Stimulated activated CD4-positive, alpha-beta T cell treated with anti-CD3 and anti-CD28 coated beads, Interleukin-1b, Interleukin-23, amount 100 ng/mL, for 48 hours (primary cell): ENCODE data around the gene NUDT4B.
"Not testable (repeated sequence)": the region's sequence is repeated elsewhere in the genome, so short reads cannot be mapped to it uniquely, and the experiment has no call there.

ENCODE experiments used
- DNase-seq: peaks from one replicate; pipeline ENCODE4 v3.0.0-alpha.2; 2020

NUDT4B gene

GRCh38 chr1:148738667-148739066 lies 9.9 kb upstream of the NUDT4B start:
- DNase-seq, result not testable (repeated sequence)

DNA sequence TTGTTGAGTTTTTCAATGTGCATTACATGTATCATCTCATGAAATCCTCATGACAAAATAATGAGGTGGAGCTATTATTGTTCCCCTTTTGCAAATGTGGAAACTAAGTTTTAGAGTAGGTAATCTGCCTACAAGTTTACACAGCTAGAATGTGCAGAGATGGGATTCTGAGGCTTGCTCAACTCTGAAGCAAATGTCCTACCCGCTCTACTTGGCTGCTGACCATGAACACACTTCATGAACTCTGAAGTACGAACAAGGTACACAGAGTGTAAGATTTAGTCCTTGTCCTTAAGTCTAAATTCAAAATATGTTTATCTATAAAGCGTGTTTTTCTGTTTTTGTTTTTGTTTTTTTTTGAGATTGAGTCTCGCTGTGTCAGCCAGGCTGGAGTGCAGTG lies 5.4 kb upstream of the NUDT4B start:
- DNase-seq, result not testable (repeated sequence)

DNA sequence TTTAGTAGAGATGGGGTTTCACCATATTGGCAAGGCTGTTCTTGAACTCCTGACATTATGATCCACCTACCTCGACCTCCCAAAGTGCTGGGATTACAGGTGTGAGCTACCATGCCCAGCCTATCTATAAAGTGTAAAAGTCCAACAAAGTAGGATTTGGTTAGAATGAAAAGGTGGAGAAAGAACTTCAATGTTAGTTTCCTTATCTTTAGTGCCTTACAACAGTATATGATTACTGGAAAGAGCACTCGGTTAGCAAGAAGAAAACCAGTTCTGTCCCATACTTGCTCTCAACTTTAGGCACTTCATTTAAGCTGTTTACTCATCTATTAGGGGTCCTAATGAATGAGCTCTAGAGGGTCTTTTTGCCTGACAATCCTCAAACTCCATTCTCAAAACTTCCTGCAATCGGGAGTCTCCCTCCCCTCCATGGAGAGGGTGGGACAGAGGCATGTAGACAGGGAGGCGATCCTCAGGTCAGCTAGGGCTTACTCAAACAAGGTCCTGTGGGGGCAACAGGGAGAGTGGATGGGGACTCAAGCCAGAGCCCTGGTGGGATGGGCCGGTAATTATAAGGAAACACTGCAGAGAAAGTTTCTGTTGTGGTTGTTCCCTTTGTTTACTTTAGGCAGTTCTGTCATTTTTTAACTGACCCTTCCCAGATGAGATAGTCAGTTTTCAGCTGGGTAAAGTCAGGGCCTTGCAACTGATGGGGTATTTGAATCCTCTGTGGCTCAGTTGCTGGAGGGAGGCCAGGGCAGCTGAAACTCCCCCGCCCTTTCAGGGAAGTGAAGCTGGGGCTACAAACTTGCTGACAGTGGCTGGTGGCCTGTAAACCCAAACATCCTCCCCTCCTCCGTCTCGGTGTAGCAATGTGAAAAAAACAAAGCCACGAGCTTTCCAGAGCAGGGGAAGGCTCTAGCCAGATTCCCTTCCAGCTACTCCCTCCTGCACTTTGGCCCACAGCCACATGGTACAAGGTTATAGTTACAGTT lies 4.6 kb upstream of the NUDT4B start:
- not testable (repeated sequence) for DNase-seq

- not testable (repeated sequence) for DNase-seq
Observed at GRCh38 chr1:148749335-148749681, 734 bp downstream of the NUDT4B start.

GRCh38 chr1:148756231-148756630 lies 7.7 kb downstream of the NUDT4B start:
- not testable (repeated sequence) for DNase-seq

DNA sequence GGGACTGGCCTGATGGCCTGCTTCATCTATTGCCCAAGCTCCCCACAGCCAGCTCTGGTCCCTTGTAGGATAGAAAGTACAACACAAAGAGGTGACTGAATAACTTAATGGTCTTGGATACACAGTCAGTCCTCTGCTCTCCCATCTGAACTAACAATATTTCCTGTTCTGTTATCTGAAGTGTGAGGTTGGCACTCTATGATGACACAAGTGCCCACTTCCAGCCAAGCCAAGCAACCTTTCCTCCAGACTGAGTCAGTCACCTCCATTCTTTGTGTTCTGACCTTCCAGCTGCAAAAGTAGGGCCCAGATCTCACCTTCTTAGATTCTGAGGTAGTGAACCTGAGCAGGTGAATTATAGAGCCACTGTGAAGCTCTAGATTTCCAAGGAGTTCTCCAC lies 8.9 kb downstream of the NUDT4B start:
- not testable (repeated sequence) for DNase-seq

GRCh38 chr1:148758412-148758811 lies 9.8 kb downstream of the NUDT4B start:
- not testable (repeated sequence) for DNase-seq

DNA sequence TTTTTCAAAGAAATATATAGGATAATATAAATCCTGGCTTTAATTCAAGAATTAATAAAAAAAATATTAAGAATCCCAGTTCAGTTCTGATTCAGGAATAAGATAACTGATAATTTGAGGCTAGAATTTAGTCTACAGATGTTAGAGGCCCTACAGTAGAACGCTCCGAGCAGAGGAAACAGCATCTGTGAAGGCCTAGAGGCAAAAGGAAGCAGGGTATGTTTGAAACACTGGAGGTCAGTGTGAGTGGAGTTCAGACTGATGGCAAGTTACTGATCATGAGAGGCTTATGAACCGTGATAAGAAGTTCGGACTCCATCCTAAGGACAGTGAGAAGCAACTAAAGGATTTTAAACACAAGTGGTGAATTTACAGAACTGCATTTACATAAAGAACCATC lies 10.4 kb downstream of the NUDT4B start:
- DNase-seq, result not testable (repeated sequence)

- peak; percentile 1 for DNase-seq
Observed at GRCh38 chr1:148759749-148760148, 11.2 kb downstream of the NUDT4B start.

DNA sequence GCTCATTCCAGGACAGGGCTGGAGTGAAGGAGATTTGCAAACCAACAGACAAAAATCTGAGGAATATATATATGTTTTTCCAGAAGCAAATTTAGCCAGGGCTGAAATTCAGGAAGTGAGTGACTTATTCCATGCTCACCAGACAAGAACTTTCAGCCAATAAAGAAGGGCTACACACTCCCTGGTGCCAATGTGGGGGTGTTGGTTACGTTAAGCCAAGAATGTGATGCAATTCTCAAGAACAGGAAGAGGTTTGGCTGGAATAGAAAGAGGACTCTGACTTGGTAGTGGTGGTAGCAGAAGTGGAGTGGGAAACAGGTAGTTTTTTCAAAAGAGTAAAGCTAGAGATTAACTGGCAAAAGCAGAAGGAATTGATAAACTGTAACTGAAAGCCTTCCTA lies 11.6 kb downstream of the NUDT4B start:
- not testable (repeated sequence) for DNase-seq

- not testable (repeated sequence) for DNase-seq
Observed at GRCh38 chr1:148761360-148761759, 12.8 kb downstream of the NUDT4B start.

GRCh38 chr1:148765238-148766019 lies 16.9 kb downstream of the NUDT4B start:
- not testable (repeated sequence) for DNase-seq

GRCh38 chr1:148768541-148768940 lies 20.0 kb downstream of the NUDT4B start:
- DNase-seq, result not testable (repeated sequence)

GRCh38 chr1:148769495-148769894 lies 20.9 kb downstream of the NUDT4B start:
- not testable (repeated sequence) for DNase-seq

DNA sequence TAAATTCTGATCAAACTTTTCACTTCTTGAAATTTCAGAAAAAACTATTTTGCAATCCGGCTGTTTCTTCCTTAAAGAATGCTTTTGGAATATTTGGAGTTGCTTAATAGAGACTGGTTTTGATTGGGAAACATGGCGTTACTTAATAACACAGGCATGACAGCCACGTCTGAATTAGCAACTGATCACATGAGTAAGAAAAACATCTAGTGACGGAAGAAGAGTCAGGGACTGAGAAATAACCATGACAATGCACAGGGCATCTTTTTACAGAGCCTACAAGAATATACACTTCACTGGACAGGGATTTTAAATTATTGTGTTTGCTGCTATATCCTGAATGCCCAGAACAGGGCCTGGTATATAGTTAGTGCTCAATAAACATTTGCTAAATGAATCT lies 25.1 kb downstream of the NUDT4B start:
- DNase-seq, result not testable (repeated sequence)

- DNase-seq, result not testable (repeated sequence)
Observed at GRCh38 chr1:148774102-148774501, 25.5 kb downstream of the NUDT4B start.

DNA sequence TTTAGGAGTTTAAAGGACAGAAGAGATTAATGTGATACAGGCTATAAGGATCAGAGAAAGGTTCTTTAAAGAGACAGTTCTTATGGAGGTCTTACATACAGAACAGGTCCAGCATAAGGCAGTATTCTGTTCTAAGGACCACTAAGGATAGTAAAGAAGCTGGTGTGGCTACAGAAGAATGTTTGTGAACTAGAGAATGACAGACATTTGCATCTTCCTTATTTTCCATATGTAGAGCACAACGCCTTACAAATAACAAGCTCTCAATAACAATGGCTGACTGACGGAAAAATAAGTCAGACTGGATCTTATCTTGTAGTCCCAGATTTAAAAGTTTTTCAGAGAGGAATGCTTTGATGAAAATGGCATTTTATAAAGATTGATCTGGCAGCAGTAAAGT lies 26.7 kb downstream of the NUDT4B start:
- not testable (repeated sequence) for DNase-seq

DNA sequence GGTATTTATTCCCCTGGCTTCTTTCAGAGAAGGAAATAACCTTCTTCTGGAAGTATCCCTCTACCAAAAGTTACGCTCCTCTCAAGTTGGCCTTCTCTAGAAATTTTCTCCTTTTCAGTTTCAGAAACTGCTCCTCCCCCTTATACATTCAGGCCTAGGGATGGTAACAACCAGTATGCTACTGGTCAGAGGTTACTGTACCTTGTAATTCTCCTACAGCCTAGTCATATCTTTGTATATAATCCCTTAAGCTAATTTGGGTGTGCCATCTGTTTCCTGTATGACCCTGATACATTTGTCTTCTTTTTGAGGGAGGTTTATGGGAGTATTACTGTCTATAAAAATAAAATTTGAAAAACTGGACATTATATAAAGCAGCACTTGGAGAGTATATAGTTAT lies 29.1 kb downstream of the NUDT4B start:
- DNase-seq, result not testable (repeated sequence)

DNA sequence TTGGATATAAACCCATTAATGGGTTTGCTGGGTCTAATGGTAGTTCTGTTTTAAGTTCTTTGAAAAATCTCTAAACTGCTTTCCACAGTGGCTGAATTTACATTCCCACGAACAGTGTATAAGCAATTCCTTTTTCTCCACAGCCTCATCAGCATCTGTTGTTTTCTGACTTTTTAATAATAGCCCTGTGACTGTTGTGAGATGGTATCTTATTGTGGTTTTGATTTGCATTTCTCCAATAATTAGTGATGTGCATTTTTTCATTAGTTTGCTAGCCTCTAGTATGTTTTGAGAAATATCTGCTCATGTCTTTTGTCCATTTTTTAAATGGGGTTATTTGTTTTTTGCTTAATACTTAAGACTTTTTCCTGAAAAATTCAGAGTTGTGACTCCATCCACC lies 31.8 kb downstream of the NUDT4B start:
- DNase-seq, result not testable (repeated sequence)

DNA sequence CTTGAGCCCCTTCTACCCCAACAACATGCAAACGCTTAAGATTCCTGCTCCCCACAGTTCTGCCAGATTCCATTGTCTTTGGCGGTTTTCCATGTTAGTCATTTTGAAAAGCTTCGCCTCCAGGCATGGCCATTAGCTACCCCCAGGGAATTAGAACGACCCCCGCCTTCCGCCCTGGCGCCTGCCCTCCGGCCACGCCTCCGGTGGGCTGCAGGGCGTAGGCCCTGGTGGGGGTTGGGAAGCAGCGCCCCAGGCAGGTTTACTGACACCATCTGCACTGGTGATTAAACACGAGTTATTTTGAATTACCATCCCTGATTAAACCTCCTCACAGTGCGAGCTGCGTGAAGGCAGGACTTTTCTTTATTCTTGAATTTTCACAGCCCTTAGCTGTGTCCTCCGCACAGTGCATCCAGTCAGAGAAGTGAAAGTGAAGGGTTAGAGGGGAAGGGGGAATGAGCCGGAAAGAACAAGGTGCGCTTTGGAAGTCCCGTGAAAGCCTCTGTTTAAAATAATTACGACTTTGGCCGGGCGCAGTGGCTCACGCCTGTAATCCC lies 43.0 kb downstream of the NUDT4B start:
- not testable (repeated sequence) for DNase-seq

- not testable (repeated sequence) for DNase-seq
Observed at GRCh38 chr1:148793762-148794332, 45.3 kb downstream of the NUDT4B start.
